Ovary (tissue), 9 donors: ENCODE measurements around the gene MICALL1. TPM values are rescaled to one million over a fixed set of nuclear protein-coding genes. Genes with fewer than 3 reads are reported as not detected.

Experiments
- DNase-seq, 5 donors: peaks; one replicate each; pipeline ENCODE4 v3.0.0-alpha.2; 2019 to 2020
- H3K27ac ChIP-seq, 2 donors: fragments of 200-600 bp; one replicate each; pipeline versions ENCODE4 v1.5.1 to v1.8.0; 2019 to 2022
- H3K27me3 ChIP-seq: fragments of 200-600 bp; one replicate; pipeline ENCODE4 v1.8.0; 2022
- H3K36me3 ChIP-seq: fragments of 200-600 bp; sonication (generic); one replicate; pipeline ENCODE4 v1.5.1; 2019
- H3K4me1 ChIP-seq: one replicate; pipeline ENCODE4 v1.8.1; 2013; ENCODE audit warnings: mild to moderate bottlenecking, moderate library complexity; ENCODE audit not compliant: insufficient read depth
- H3K4me3 ChIP-seq: fragments of 200-600 bp; sonication (generic); one replicate; pipeline ENCODE4 v1.5.1; 2017
- H3K9me3 ChIP-seq, 2 donors: fragments of 200-600 bp in 1 of 2; sonication (generic) in 1 of 2; one replicate each; pipeline versions ENCODE4 v1.5.1 to v1.8.1; 2013 to 2019; ENCODE audit warnings: mild to moderate bottlenecking in 1 of 2, moderate library complexity in 1 of 2
- EP300 ChIP-seq: sonication (generic); formaldehyde crosslinking; IDR thresholded peaks from one replicate; pipeline ENCODE4 v1.6.1; 2017; ENCODE audit warnings: antibody characterized with exemption
- POLR2A ChIP-seq: fragments of 450-650 bp; IDR thresholded peaks from one replicate; pipeline ENCODE4 v1.6.1; 2017; ENCODE audit warnings: antibody characterized with exemption, mild to moderate bottlenecking, moderate library complexity
- WGBS, 3 donors: extraction: QIAGEN DNeasy Blood & Tissue Kit in 1 of 3; methylation state at CpG; one replicate each; pipeline versions ENCODE4 v1.1.5 to v1.1.7; 2013 to 2017; 5-methylcytosine and 5-hydroxymethylcytosine counted together
- intact Hi-C, 4 donors: fragments of 100-400 bp; cut with DNase I; formaldehyde crosslinking; loops; one replicate each; pipeline versions ENCODE4 v1.11.0 to v1.15.1; 2022 to 2023
- polyA plus RNA-seq, 2 donors: library from polyadenylated mRNA; stranded (reverse); fragments of 200-250 nt in 1 of 2; fragments of 350-450 nt in 1 of 2; fragmentation: Illumina TruSeq in 1 of 2; extraction: RNeasy Lipid Tissue Mini Kit (QIAGEN cat#74804) in 1 of 2; gene quantifications; one replicate each; pipeline ENCODE4 v1.2.3, GENCODE V29; 2013 to 2014
- total RNA-seq, 7 donors: library from RNA; depleted of rRNA in 2 of 7; stranded (reverse); fragments of >200 nt in 2 of 7; fragmentation: NEBNext Ultra II Directional in 3 of 7; extraction: Animal tissue kit (Norgen Biotek cat#: 25700) in 3 of 7; gene quantifications; one replicate each; pipeline versions ENCODE4 v1.1.0 to v1.2.4, GENCODE V29; 2016 to 2023
- TF ChIP-seq, protein P1 (sequence below), 3 donors: fragments of 450-650 bp in 2 of 3; fragments of 200-600 bp in 1 of 3; IDR thresholded peaks; one replicate each; pipeline versions ENCODE4 v1.5.1 to v1.8.0; 2016 to 2022; ENCODE audit warnings: antibody characterized with exemption in 3 of 3, mild to moderate bottlenecking in 1 of 3
- donor health status: DM: no; HTN: no; CAD: no; lungs with moderate emphysema.
- donor health status: DM: no; HTN: no; CAD: no.
- donor health status: Bipolar disorder and iron deficiency.
- donor health status: DM: yes; HTN: yes; CAD: no.
- donor health status: DM: no; HTN: no; CAD: no.
- donor health status: DM: yes; HTN: yes; CAD: no.

Gene MICALL1
- total and polyA plus RNA-seq, 9 donors = 6.2 to 30.0 (median 17.4) TPM

DNA sequence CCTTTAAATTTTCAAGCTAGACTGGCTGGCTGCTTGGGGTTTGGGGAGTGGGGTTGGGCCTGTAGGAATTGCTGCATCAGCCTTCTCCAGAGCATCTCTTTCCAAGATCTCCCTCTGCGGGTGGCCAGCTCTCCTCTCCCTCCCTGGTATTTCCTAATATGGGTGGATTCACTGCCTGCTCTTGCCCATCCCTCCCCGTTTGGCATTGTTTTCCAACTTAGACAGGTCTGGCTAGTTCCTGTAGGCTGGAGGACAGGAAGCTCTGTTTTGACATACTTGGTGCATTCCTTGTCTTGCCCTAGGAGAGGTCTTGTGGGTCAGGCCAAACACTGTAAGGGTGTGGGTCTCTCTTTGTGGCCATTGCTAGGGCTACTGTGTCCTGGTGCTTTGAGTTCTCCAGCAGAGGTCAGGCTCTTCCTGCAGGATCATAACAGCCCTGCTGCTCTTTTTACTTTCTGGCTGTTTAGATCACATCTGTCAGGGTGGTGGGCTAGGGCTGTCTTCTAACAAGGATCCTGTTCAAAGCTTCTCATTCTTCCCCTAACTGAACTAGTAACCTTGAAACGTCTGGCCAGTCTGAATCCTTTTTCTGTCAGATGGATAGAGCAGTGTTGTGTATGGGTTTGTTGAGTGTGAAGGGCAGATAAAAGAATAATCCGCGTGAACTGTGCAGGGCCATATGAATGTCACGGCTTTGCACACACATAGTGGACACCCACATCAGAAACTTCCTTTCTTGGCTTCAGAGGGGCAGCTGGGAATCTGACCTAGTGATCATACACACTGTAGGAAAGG is 18.3 kb upstream of the MICALL1 start:
- Histone ChIP-seq H3K4me3 (no peak overlapping the region), H3K27me3 (no peaks in the 10 kb centered on the region), H3K9me3 (no peaks in the 10 kb centered on the region), H3K4me1 (peaks cover 4% of the 10 kb centered on the region), H3K36me3 (no peaks in the 10 kb centered on the region), H3K27ac (peak overlapping the region in 1 of 2 donors; percentile 45)
- intact Hi-C loops = no loop called here
- DNase-seq = peak; percentile 53 to 73 (median 67)
- 14 to 16% (median 15%) methylated on average over 6 of the region's 6 CpGs for WGBS, 3 donors
- TF ChIP-seq EP300 = no peak
- TF ChIP-seq, protein P1, sequence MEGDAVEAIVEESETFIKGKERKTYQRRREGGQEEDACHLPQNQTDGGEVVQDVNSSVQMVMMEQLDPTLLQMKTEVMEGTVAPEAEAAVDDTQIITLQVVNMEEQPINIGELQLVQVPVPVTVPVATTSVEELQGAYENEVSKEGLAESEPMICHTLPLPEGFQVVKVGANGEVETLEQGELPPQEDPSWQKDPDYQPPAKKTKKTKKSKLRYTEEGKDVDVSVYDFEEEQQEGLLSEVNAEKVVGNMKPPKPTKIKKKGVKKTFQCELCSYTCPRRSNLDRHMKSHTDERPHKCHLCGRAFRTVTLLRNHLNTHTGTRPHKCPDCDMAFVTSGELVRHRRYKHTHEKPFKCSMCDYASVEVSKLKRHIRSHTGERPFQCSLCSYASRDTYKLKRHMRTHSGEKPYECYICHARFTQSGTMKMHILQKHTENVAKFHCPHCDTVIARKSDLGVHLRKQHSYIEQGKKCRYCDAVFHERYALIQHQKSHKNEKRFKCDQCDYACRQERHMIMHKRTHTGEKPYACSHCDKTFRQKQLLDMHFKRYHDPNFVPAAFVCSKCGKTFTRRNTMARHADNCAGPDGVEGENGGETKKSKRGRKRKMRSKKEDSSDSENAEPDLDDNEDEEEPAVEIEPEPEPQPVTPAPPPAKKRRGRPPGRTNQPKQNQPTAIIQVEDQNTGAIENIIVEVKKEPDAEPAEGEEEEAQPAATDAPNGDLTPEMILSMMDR (IDR thresholded peaks at IDR 0.05) = peak in 2 of 3 donors; percentile 11 to 42

GRCh38 chr22:37891926-37892325 is 14.2 kb upstream of the MICALL1 start:
- 80 to 84% (median 80%) methylated on average over 3 of the region's 3 CpGs for WGBS, 3 donors
- peaks cover 16% of the 10 kb centered on the region for H3K4me1 ChIP-seq
- no peak for DNase-seq
- H3K27ac ChIP-seq = no peak overlapping the region
- intact Hi-C loops = loop anchor here in 1 of 4 donors (5.0 kb wide), 1 partner anchor 40 kb away; no protein-coding TSS in a partner anchor
- no peaks in the 10 kb centered on the region for H3K36me3 ChIP-seq
- H3K4me3 ChIP-seq = no peak overlapping the region
- H3K9me3 ChIP-seq = no peaks in the 10 kb centered on the region
- no peaks in the 10 kb centered on the region for H3K27me3 ChIP-seq
- TF ChIP-seq, protein P1 (IDR thresholded peaks at IDR 0.05) = no peak
- TF ChIP-seq EP300 (no peak), POLR2A (no peak)

GRCh38 chr22:37892566-37893335 is 13.3 kb upstream of the MICALL1 start:
- peaks cover 16% of the 10 kb centered on the region for H3K4me1 ChIP-seq
- H3K27ac ChIP-seq = peak overlapping the region in 1 of 2 donors; percentile 13

DNA sequence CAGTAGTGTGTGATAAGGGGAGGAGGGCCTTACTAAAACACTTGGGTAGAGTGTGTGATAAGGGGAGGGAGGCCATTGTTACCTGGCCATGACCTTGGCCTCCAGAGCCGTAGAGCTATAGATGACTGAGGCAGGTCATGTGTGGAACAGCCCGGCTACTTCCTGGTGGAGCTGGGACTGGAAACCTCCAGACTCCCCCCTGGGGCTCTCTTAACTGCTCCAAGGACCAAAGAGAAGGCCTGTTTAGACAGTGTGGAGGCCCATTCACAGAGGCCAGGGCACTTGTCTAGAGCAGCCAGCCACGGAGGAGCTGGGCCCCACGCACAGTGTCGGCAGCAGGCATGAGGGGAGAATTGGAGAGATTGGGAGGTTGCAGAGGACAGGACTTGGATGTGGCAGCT is 12.5 kb upstream of the MICALL1 start:
- WGBS, 3 donors = 50 to 69% (median 64%) methylated on average over 5 of the region's 5 CpGs

More at GRCh38 chr22:37892566-37893335, 13.3 kb upstream of the MICALL1 start:
- no peaks in the 10 kb centered on the region for H3K36me3 ChIP-seq
- intact Hi-C loops = loop anchor here in 1 of 4 donors (5.0 kb wide), 1 partner anchor 40 kb away; no protein-coding TSS in a partner anchor
- WGBS, 3 donors = 13 to 29% (median 17%) methylated on average over 7 of the region's 7 CpGs
- H3K27me3 ChIP-seq = no peaks in the 10 kb centered on the region
- DNase-seq = peak in 4 of 5 donors; percentile 28 to 68 (median 58)
- H3K9me3 ChIP-seq = no peaks in the 10 kb centered on the region
- TF ChIP-seq POLR2A (no peak), EP300 (no peak)
- TF ChIP-seq, protein P1 (IDR thresholded peaks at IDR 0.05) = no peak
- no peak overlapping the region for H3K4me3 ChIP-seq

More for the DNA sequence above, 12.5 kb upstream of the MICALL1 start:
- H3K4me1 ChIP-seq = peaks cover 16% of the 10 kb centered on the region
- TF ChIP-seq, protein P1 (IDR thresholded peaks at IDR 0.05) = no peak
- TF ChIP-seq POLR2A = no peak
- no peak for TF ChIP-seq EP300
- peak overlapping the region in 1 of 2 donors; percentile 13 for H3K27ac ChIP-seq
- no peaks in the 10 kb centered on the region for H3K9me3 ChIP-seq
- H3K36me3 ChIP-seq = no peaks in the 10 kb centered on the region
- no peak for DNase-seq
- H3K27me3 ChIP-seq = no peaks in the 10 kb centered on the region
- H3K4me3 ChIP-seq = no peak overlapping the region
- intact Hi-C loops = loop anchor here in 1 of 4 donors (5.0 kb wide), 1 partner anchor 39 kb away; no protein-coding TSS in a partner anchor
